SK-N-SH (cell line): ENCODE results near the gene PRPH. TPM values are rescaled to one million over a fixed set of nuclear protein-coding genes. Genes with fewer than 3 reads are reported as not detected.
"Not testable (repeated sequence)": the region's sequence is repeated elsewhere in the genome, so short reads cannot be mapped to it uniquely, and the experiment has no call there.

Experiments used
- CTCF ChIA-PET: fragments of 300-600, 350-600 bp; formaldehyde crosslinking; extraction: SDS; loops from one replicate; lab custom pipeline; 2021; lab: Yijun Ruan, JAX
- POLR2A ChIA-PET: fragments of 350-600 bp; sonication (Branson Sonifier 250); formaldehyde crosslinking; extraction: SDS; loops from one replicate; lab custom pipeline; 2020; ENCODE audit warnings: antibody characterized with exemption, inconsistent platforms; lab: Yijun Ruan, JAX
- DNase-seq: peaks from one replicate; pipeline ENCODE4 v3.0.0; 2012
- H2AFZ ChIP-seq: fragments of 200-600 bp; sonication (generic); 2 replicates; pipeline ENCODE4 v1.8.1; 2016; ENCODE audit warnings: antibody characterized with exemption, mild to moderate bottlenecking, low read depth
- H3F3A ChIP-seq: fragments of 200-600 bp; sonication (generic); replicated peaks from 2 replicates; pipeline ENCODE3; 2016; ENCODE audit warnings: antibody characterized with exemption, mild to moderate bottlenecking; ENCODE audit not compliant: insufficient read depth
- H3K27ac ChIP-seq, 2 experiments: fragments of 200-500 bp in 1 of 2; fragments of 200-600 bp in 1 of 2; sonication (Bioruptor generic) in 1 of 2; sonication (generic), shearing (Covaris generic) in 1 of 2; 2 replicates each; pipeline versions ENCODE4 v1.5.1 to v1.6.1; 2014 to 2016; ENCODE audit warnings: low read depth in 2 of 2, inconsistent platforms in 1 of 2, low read length in 1 of 2, mild to moderate bottlenecking in 1 of 2, mixed read lengths in 1 of 2
- H3K27me3 ChIP-seq: fragments of 200-600 bp; sonication (generic), shearing (Covaris generic); 2 replicates; pipeline ENCODE4 v1.6.1; 2016; ENCODE audit warnings: mixed run types; ENCODE audit not compliant: insufficient read depth
- H3K36me3 ChIP-seq, 2 experiments: fragments of 200-500 bp in 1 of 2; fragments of 200-600 bp in 1 of 2; sonication (Bioruptor generic) in 1 of 2; sonication (generic) in 1 of 2; replicated peaks in 1 of 2; 2 replicates each; pipeline versions ENCODE3 to v1.5.1; 2014 to 2016; ENCODE audit warnings: low read length in 1 of 2, mild to moderate bottlenecking in 1 of 2; ENCODE audit not compliant: insufficient read depth in 2 of 2, control insufficient read depth in 1 of 2
- H3K4me1 ChIP-seq, 2 experiments: fragments of 200-500 bp in 1 of 2; fragments of 200-600 bp in 1 of 2; sonication (Bioruptor generic) in 1 of 2; sonication (generic), shearing (Covaris generic) in 1 of 2; 2 replicates each; pipeline versions ENCODE4 v1.5.1 to v1.6.1; 2014 to 2016; ENCODE audit warnings: low read depth in 1 of 2, low read length in 1 of 2, mixed run types in 1 of 2; ENCODE audit not compliant: insufficient read depth in 2 of 2, control insufficient read depth in 1 of 2
- H3K4me2 ChIP-seq: fragments of 200-600 bp; sonication (generic), shearing (Covaris generic); 2 replicates; pipeline ENCODE4 v1.6.1; 2017; ENCODE audit warnings: mixed run types
- H3K4me3 ChIP-seq, 2 experiments: fragments of 200-500 bp in 1 of 2; fragments of 200-600 bp in 1 of 2; sonication (Bioruptor generic) in 1 of 2; sonication (generic), shearing (Covaris generic) in 1 of 2; 2 replicates each; pipeline versions ENCODE4 v1.5.1 to v1.8.1; 2014 to 2016; ENCODE audit warnings: low read depth in 2 of 2, inconsistent platforms in 1 of 2, low read length in 1 of 2, mild to moderate bottlenecking in 1 of 2, mixed read lengths in 1 of 2, moderate library complexity in 1 of 2
- H3K79me2 ChIP-seq: fragments of 200-600 bp; sonication (generic); 2 replicates; pipeline ENCODE4 v1.8.1; 2017; ENCODE audit warnings: mild to moderate bottlenecking; ENCODE audit not compliant: insufficient read depth
- H3K9ac ChIP-seq: fragments of 200-600 bp; sonication (generic); 2 replicates; pipeline ENCODE4 v1.6.1; 2017; ENCODE audit warnings: mixed run types
- H3K9me2 ChIP-seq: fragments of 200-600 bp; sonication (generic); 2 replicates; pipeline ENCODE4 v1.6.1; 2017; ENCODE audit warnings: mixed run types
- H3K9me3 ChIP-seq: fragments of 200-600 bp; sonication (generic); 2 replicates; pipeline ENCODE4 v1.6.1; 2017; ENCODE audit warnings: mixed run types, mild to moderate bottlenecking, moderate library complexity
- H4K20me1 ChIP-seq: fragments of 200-600 bp; sonication (generic); 2 replicates; pipeline ENCODE4 v1.6.1; 2017; ENCODE audit warnings: mild to moderate bottlenecking, mixed run types; ENCODE audit not compliant: insufficient read depth
- EP300 ChIP-seq, 2 experiments: IDR thresholded peaks; 2 replicates each; pipeline versions ENCODE4 v1.4.0 to v1.6.1; 2012; ENCODE audit warnings: borderline replicate concordance in 1 of 2, low read depth in 1 of 2, low read length in 1 of 2
- FOXJ3 ChIP-seq: sonication (generic); formaldehyde crosslinking; IDR thresholded peaks from 2 replicates; pipeline ENCODE4 v1.5.1; 2020; ENCODE audit warnings: mild to moderate bottlenecking, missing genetic modification reagents
- IRF3 ChIP-seq: fragments of 150-350 bp; IDR thresholded peaks from 2 replicates; pipeline ENCODE4 v1.6.1; 2016; ENCODE audit warnings: mild to moderate bottlenecking, low read depth, low read length
- MEF2A ChIP-seq: IDR thresholded peaks from 2 replicates; pipeline ENCODE4 v1.4.0; 2012; ENCODE audit warnings: low read depth, borderline replicate concordance
- RXRA ChIP-seq: IDR thresholded peaks from 2 replicates; pipeline ENCODE4 v1.4.0; 2012; ENCODE audit warnings: low read depth, mild to moderate bottlenecking, borderline replicate concordance
- TCF12 ChIP-seq: IDR thresholded peaks from 2 replicates; pipeline ENCODE4 v1.4.0; 2012
- USF1 ChIP-seq: IDR thresholded peaks from 2 replicates; pipeline ENCODE4 v1.4.0; 2012; ENCODE audit warnings: low read depth, borderline replicate concordance
- YY1 ChIP-seq: IDR thresholded peaks from 2 replicates; pipeline ENCODE4 v1.4.0; 2012; ENCODE audit warnings: low read depth, mild to moderate bottlenecking
- WGBS: methylation state at CpG from one replicate; pipeline ENCODE4 v1.1.6; 2017; ENCODE audit warnings: low lambda C conversion rate; 5-methylcytosine and 5-hydroxymethylcytosine counted together
- polyA plus RNA-seq, 3 experiments: library from polyadenylated mRNA; depleted of rRNA; stranded (reverse); fragments of >200 nt; gene quantifications; 2 replicates each; pipeline ENCODE4 v1.2.3, GENCODE V29; 2012
- TF ChIP-seq, protein P1 (sequence below): IDR thresholded peaks from 2 replicates; pipeline ENCODE4; 2012

The PRPH gene
- polyA plus RNA-seq, 1 of the 3 experiments (the other 2 are of a cell fraction) = 1.9 TPM

GRCh38 chr12:49332441-49332861, 37.5 kb downstream of the PRPH start (continued):
- no peak for TF ChIP-seq MEF2A
- TF ChIP-seq FOXJ3 (CRISPR knock-in tag) = no peak

DNA sequence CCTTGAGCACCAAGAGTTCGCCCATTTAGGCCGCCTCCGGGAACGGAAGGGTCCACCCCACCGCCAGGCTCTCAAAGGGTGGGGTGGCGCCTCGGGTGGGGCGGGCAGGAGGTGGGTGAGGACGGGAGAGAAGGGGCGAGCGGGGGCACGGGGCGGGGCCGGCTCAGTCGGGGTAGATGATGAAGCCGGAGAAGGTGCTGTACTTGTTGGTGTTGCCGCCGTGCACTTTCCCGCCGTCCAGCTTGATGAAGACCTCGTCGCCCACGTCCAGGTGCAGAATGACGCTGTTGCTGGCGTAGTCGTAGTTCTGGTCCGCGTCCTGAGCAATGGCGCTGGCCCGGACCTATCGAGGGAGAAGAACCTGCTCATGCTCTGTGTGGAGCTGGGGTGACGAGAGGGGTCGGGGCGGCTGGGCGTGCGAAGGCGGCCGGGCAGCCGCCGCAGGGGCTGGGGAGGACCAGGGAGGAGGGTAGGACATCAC, 38.0 kb downstream of the PRPH start:
- no peaks in the 10 kb centered on the region for H3K27me3 ChIP-seq
- H3K9ac ChIP-seq = no peak overlapping the region
- no peak overlapping the region for H3K27ac ChIP-seq
- H2AFZ ChIP-seq = no peak overlapping the region
- no peaks in the 10 kb centered on the region for H3K9me3 ChIP-seq
- H3K79me2 ChIP-seq = no peaks in the 10 kb centered on the region
- no peaks in the 10 kb centered on the region for H3K9me2 ChIP-seq
- peaks cover 0 to 3% of the 10 kb centered on the region in 2 experiments; a peak in 1 of 4 replicates for H3K4me1 ChIP-seq
- peaks cover 0 to 13% of the 10 kb centered on the region in 2 experiments for H3K36me3 ChIP-seq
- peak; percentile 26 for DNase-seq
- TF ChIP-seq USF1 (no peak), IRF3 (no peak), RXRA (no peak), TCF12 (no peak), EP300 (IDR thresholded peaks at IDR 0.05; ENCODE audit: borderline replicate concordance in 1 of 2, low read depth in 1 of 2, low read length in 1 of 2) (no peak), YY1 (no peak)
- TF ChIP-seq, protein P1, sequence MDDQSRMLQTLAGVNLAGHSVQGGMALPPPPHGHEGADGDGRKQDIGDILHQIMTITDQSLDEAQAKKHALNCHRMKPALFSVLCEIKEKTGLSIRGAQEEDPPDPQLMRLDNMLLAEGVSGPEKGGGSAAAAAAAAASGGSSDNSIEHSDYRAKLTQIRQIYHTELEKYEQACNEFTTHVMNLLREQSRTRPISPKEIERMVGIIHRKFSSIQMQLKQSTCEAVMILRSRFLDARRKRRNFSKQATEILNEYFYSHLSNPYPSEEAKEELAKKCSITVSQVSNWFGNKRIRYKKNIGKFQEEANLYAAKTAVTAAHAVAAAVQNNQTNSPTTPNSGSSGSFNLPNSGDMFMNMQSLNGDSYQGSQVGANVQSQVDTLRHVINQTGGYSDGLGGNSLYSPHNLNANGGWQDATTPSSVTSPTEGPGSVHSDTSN = no peak
- TF ChIP-seq, all 33 proteins: peak for 0
- Histone ChIP-seq H3F3A (peaks cover 9% of the 10 kb centered on the region), H4K20me1 (no peaks in the 10 kb centered on the region), H3K4me3 (no peak overlapping the region), H3K4me2 (no peak overlapping the region)
- CTCF ChIA-PET = interaction anchor here (1.7 to 15.9 kb wide), 5 partner anchors 10 to 40 kb away, joined by 22 to 658 read pairs (median 54); partner anchors contain the start of genes DNAJC22, PRPH and TROAP
- WGBS = 97% methylated on average over 40 of the region's 40 CpGs
- POLR2A ChIA-PET = interaction anchor here (0.6 kb wide), 1 partner anchor 90 kb away, joined by 3 read pairs; no protein-coding TSS in a partner anchor

DNA sequence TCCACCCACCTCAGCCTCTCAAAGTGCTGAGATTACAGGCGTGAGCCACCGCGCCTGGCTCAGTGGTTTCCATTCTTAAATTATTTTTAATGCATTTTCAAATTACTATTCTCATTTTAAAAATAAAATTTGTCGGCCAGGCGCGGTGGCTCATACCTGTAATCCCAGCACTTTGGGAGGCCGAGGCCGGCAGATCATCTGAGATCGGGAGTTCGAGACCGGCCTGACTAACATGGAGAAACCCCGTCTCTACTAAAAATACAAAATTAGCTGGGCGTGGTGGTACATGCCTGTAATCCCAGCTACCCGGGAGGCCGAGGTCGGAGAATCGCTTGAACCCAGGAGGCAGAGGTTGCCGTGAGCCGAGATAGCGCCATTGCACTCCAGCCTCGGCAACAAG, 38.8 kb downstream of the PRPH start:
- CTCF ChIA-PET = interaction anchor here (4.8 to 15.9 kb wide), 4 partner anchors 9 to 40 kb away, joined by 40 to 658 read pairs (median 71); partner anchors contain the start of genes DNAJC22 and PRPH
- DNase-seq, H3K4me3 ChIP-seq: not testable (repeated sequence)

More for the DNA sequence above, 38.8 kb downstream of the PRPH start:
- POLR2A ChIA-PET = interaction anchor here (0.6 to 2.0 kb wide), 2 partner anchors 11 to 91 kb away, joined by 3 to 6 read pairs; partner anchors contain the start of gene TROAP
- not testable (repeated sequence) for H3K27ac ChIP-seq, H3K9me2 ChIP-seq, H4K20me1 ChIP-seq, H3K4me1 ChIP-seq, H3K9me3 ChIP-seq, H3K79me2 ChIP-seq, H3K9ac ChIP-seq, H3F3A ChIP-seq, H2AFZ ChIP-seq, H3K4me2 ChIP-seq, H3K27me3 ChIP-seq
- WGBS = 95% methylated on average over 21 of the region's 21 CpGs
- H3K36me3 ChIP-seq = peaks cover 0 to 13% of the 10 kb centered on the region in 2 experiments
